Kidney (tissue), 22 donors: ENCODE data around the gene TMED5. TPM values are rescaled to one million over a fixed set of nuclear protein-coding genes. Genes with fewer than 3 reads are reported as not detected.

Experiments
- DNase-seq, 5 donors: peaks; one replicate each; pipeline ENCODE4 v3.0.0-alpha.2; 2013 to 2020
- FAIRE-seq: peaks from 2 replicates; lab custom pipeline; 2012; peaks lifted over from hg19 to GRCh38; lab: Jason Lieb, UNC
- H3K27ac ChIP-seq, 2 donors: one replicate each; pipeline ENCODE4 v1.7.0; 2013; ENCODE audit warnings: low read depth in 2 of 2, low read length in 2 of 2, inconsistent platforms in 1 of 2
- H3K27me3 ChIP-seq: one replicate; pipeline ENCODE4 v1.7.1; 2013; ENCODE audit warnings: low read length, inconsistent platforms; ENCODE audit not compliant: control insufficient read depth, insufficient read depth
- H3K36me3 ChIP-seq, 3 donors: one replicate each; pipeline versions ENCODE4 v1.7.0 to v1.7.1; 2013; ENCODE audit warnings: low read length in 3 of 3, control low read depth in 1 of 3, inconsistent platforms in 1 of 3; ENCODE audit not compliant: insufficient read depth in 3 of 3, control insufficient read depth in 2 of 3
- H3K4me1 ChIP-seq, 3 donors: one replicate each; pipeline versions ENCODE4 v1.7.0 to v1.7.1; 2013; ENCODE audit warnings: low read length in 3 of 3, inconsistent platforms in 1 of 3, low read depth in 1 of 3; ENCODE audit not compliant: control insufficient read depth in 2 of 3, insufficient read depth in 2 of 3
- H3K4me3 ChIP-seq, 3 donors: one replicate each; pipeline versions ENCODE4 v1.7.0 to v1.8.1; 2013; ENCODE audit warnings: low read length in 3 of 3, control low read depth in 1 of 3, inconsistent platforms in 1 of 3
- H3K9ac ChIP-seq, 3 donors: one replicate each; pipeline versions ENCODE4 v1.7.0 to v1.7.1; 2013; ENCODE audit warnings: low read length in 3 of 3, control low read depth in 1 of 3, inconsistent platforms in 1 of 3
- H3K9me3 ChIP-seq, 3 donors: one replicate each; pipeline versions ENCODE4 v1.7.0 to v1.7.1; 2013; ENCODE audit warnings: low read length in 3 of 3, control low read depth in 1 of 3, inconsistent platforms in 1 of 3; ENCODE audit not compliant: control insufficient read depth in 2 of 3, insufficient read depth in 1 of 3
- CTCF ChIP-seq: IDR thresholded peaks from 3 replicates; pipeline ENCODE4 v1.5.1; 2012; ENCODE audit warnings: mild to moderate bottlenecking, moderate library complexity, borderline replicate concordance; ENCODE audit not compliant: insufficient read depth; ENCODE audit errors: extremely low read depth
- intact Hi-C: fragments of 100-400 bp; cut with DNase I; formaldehyde crosslinking; loops from one replicate; pipeline ENCODE4 v1.11.1; 2022
- long read RNA-seq, 10 donors: library from polyadenylated mRNA in 1 of 10; unstranded in 1 of 10; transcript quantifications; one replicate each; pipeline ENCODE4 v2.0.0 and lab custom pipeline, GENCODE V29; 2021 to 2026
- polyA plus RNA-seq: library from polyadenylated mRNA; stranded (reverse); fragments of 350-450 nt; fragmentation: Illumina TruSeq; extraction: RNeasy Lipid Tissue Mini Kit (QIAGEN cat#74804); gene quantifications from one replicate; pipeline ENCODE4 v1.2.3, GENCODE V29; 2014; ENCODE audit warnings: low read depth, low replicate concordance; ENCODE audit not compliant: insufficient read depth
- total RNA-seq: library from RNA; stranded (reverse); fragmentation: NEBNext Ultra II Directional; extraction: Animal tissue kit (Norgen Biotek cat#: 25700); gene quantifications from one replicate; pipeline ENCODE4 v1.2.1, GENCODE V29; 2021
- donor health status: control.
- donor health status: control.
- donor health status: control.
- donor health status: control.
- donor health status: control.
- donor health status: DM: yes; HTN: yes; CAD: no.
- donor health status: Normal renal cell carcinoma (clear cell type).

TMED5 gene
- total RNA-seq (55.2 TPM), polyA plus RNA-seq (45.3 TPM)
- long read RNA-seq, donor 1, full-length matches to known transcripts: 18 of 29 reads
- long read RNA-seq, donor 1, partial matches to known transcripts: 11 of 29 reads
- long read RNA-seq, donor 1, other reads (novel, unspliced or antisense): 0 of 29 reads
- long read RNA-seq, donor 2, full-length matches to known transcripts: 38 of 38 reads
- long read RNA-seq, donor 2, partial matches to known transcripts: 0 of 38 reads
- long read RNA-seq, donor 2, other reads (novel, unspliced or antisense): 0 of 38 reads
- long read RNA-seq, donor 3, full-length matches to known transcripts: 52 of 52 reads
- long read RNA-seq, donor 3, partial matches to known transcripts: 0 of 52 reads
- long read RNA-seq, donor 3, other reads (novel, unspliced or antisense): 0 of 52 reads
- long read RNA-seq, donor 4, full-length matches to known transcripts: 30 of 30 reads
- long read RNA-seq, donor 4, partial matches to known transcripts: 0 of 30 reads
- long read RNA-seq, donor 4, other reads (novel, unspliced or antisense): 0 of 30 reads
- long read RNA-seq, donor 5, full-length matches to known transcripts: 3 of 3 reads
- long read RNA-seq, donor 5, partial matches to known transcripts: 0 of 3 reads
- long read RNA-seq, donor 5, other reads (novel, unspliced or antisense): 0 of 3 reads
- long read RNA-seq, donor 6, full-length matches to known transcripts: 34 of 34 reads
- long read RNA-seq, donor 6, partial matches to known transcripts: 0 of 34 reads
- long read RNA-seq, donor 6, other reads (novel, unspliced or antisense): 0 of 34 reads
- long read RNA-seq, donor 7, full-length matches to known transcripts: 68 of 79 reads
- long read RNA-seq, donor 7, partial matches to known transcripts: 2 of 79 reads
- long read RNA-seq, donor 7, other reads (novel, unspliced or antisense): 9 of 79 reads
- long read RNA-seq, donor 8, full-length matches to known transcripts: 27 of 27 reads
- long read RNA-seq, donor 8, partial matches to known transcripts: 0 of 27 reads
- long read RNA-seq, donor 8, other reads (novel, unspliced or antisense): 0 of 27 reads
- long read RNA-seq, donor 9, full-length matches to known transcripts: 9 of 9 reads
- long read RNA-seq, donor 9, partial matches to known transcripts: 0 of 9 reads
- long read RNA-seq, donor 9, other reads (novel, unspliced or antisense): 0 of 9 reads
- long read RNA-seq, donor 10, full-length matches to known transcripts: 31 of 37 reads
- long read RNA-seq, donor 10, partial matches to known transcripts: 6 of 37 reads
- long read RNA-seq, donor 10, other reads (novel, unspliced or antisense): 0 of 37 reads

DNA sequence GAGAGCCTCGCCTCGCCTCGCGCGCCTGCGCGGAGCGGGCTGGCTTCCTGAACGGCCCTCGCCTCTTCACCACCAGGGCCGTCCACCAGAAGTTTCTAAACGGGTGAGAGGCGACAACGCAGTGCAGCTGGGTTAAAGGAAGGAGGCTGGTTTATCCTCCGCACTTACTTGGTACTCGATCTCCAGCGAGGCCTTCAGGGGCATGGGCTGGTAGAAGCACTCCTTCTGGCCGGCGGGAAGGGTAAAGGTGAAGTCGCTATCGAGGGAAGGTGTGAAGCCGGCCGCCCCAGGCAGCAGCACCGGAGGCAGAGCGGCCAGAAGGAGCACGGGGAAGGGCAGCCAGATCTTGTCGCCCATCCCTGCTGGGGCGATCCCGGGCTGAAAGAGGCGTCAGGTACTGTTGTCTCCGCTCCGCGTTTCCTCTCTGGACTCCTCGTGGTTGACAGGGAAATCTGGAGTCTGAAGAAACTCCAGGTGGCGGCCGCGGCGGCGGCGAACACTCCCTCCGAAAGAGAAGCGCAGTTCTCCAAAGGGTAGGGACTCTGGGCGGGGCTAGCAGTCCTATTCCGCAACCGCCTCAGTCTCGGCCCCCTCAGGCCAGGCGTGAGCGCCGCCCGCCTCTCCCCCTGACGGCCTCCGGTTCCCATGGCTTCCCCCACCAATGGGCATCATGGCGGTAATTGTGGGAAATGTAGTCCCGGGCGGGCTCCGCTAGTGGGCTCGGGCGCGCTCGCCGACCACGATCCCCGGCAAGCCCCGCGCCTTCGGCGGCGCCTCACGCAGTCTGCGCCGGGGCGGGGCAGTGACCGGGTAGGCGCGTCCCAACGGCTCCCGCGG lies at the start of gene TMED5:
TSS of gene TMED5 (minus strand) at position 528 of the 837 bp plus-strand sequence. CDS start at position 357, 171 bp downstream.
- no peaks in the 10 kb centered on the region for H3K36me3 ChIP-seq
- FAIRE-seq (peak; percentile 67), DNase-seq (peak; percentile 99 to 100 (median 99))
- peak within 1 kb of the TSS; percentile 81 to 99 (median 88) for H3K9ac ChIP-seq
- H3K27me3 ChIP-seq: no peaks in the 10 kb centered on the region
- intact Hi-C loops: no loop called here
- peaks cover 0 to 16% (median 0%) of the 10 kb centered on the region in 3 donors for H3K4me1 ChIP-seq
- TF ChIP-seq CTCF: peak; percentile 15
- no peaks in the 10 kb centered on the region for H3K9me3 ChIP-seq
- H3K27ac ChIP-seq: peak within 1 kb of the TSS; percentile 99
- H3K4me3 ChIP-seq: peak within 1 kb of the TSS; percentile 85 to 94 (median 91)

DNA sequence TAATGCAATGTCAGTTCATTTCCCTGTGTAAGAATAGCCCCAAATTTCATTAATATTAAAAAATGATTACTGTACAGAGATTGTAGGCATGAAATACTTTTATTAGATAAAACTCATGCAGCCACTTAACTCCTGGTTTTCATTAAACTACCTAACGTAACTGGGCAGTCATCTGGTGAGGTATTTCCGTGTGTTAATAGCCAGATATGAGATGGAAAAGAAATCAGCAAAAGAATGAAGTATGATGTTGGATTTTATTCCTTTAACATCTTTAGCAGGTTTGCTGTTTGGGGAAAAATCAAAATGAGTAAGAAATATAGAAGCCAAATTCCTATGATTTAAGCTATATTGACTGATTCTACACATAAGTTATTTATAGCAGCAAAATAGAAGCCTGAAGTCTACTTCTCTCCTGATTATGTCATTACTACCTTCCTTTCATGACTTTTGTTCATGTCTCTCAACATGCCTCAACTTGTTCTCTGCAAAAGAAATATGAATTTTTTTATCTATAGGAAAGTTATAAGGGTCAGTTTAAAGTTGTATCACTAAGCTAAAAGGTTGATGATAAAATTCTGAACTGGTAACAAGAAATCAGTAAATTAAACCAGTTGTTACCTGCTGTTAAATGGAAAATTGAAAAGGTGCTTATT lies 42.9 kb upstream of the TMED5 start:
- Histone ChIP-seq H3K4me3 (no peak overlapping the region), H3K9ac (no peak overlapping the region), H3K27ac (no peak overlapping the region), H3K36me3 (no peaks in the 10 kb centered on the region), H3K9me3 (no peaks in the 10 kb centered on the region), H3K27me3 (no peaks in the 10 kb centered on the region), H3K4me1 (no peaks in the 10 kb centered on the region)
- peak; percentile 37 for FAIRE-seq
- TF ChIP-seq CTCF: no peak
- DNase-seq: no peak
- intact Hi-C loops: no loop called here
